Right ventricle myocardium inferior (tissue), 1 donor: Measurements from ENCODE around the gene TRIP13. TPM values are rescaled to one million over a fixed set of nuclear protein-coding genes. Genes with fewer than 3 reads are reported as not detected.

ENCODE experiments used
- ATAC-seq: fragments of 200-7000 bp; cut with Tn5 transposase; one replicate; pipeline ENCODE4 v1.9.1; 2020; ENCODE audit warnings: mild to moderate bottlenecking, moderate library complexity
- DNase-seq: peaks from one replicate; pipeline ENCODE4 v3.0.0; 2021; ENCODE audit errors: missing footprints
- intact Hi-C: fragments of 100-400 bp; cut with DNase I; formaldehyde crosslinking; loops from one replicate; pipeline ENCODE4 v1.11.0; 2022
- total RNA-seq: library from RNA; stranded (reverse); fragmentation: NEBNext Ultra II Directional; extraction: Animal tissue kit (Norgen Biotek cat#: 25700); gene quantifications from one replicate; pipeline ENCODE4 v1.2.1, GENCODE V29; 2021
- donor health status: DM: no; HTN: yes; CAD: no; lungs with severe emphysema.

Gene TRIP13
- total RNA-seq, 1 donor from 2014 or later: 0.38 TPM

GRCh38 chr5:955886-956761, 63.4 kb downstream of the TRIP13 start:
- DNase-seq: no peak
- intact Hi-C loops: no loop called here
- no peak for ATAC-seq

DNA sequence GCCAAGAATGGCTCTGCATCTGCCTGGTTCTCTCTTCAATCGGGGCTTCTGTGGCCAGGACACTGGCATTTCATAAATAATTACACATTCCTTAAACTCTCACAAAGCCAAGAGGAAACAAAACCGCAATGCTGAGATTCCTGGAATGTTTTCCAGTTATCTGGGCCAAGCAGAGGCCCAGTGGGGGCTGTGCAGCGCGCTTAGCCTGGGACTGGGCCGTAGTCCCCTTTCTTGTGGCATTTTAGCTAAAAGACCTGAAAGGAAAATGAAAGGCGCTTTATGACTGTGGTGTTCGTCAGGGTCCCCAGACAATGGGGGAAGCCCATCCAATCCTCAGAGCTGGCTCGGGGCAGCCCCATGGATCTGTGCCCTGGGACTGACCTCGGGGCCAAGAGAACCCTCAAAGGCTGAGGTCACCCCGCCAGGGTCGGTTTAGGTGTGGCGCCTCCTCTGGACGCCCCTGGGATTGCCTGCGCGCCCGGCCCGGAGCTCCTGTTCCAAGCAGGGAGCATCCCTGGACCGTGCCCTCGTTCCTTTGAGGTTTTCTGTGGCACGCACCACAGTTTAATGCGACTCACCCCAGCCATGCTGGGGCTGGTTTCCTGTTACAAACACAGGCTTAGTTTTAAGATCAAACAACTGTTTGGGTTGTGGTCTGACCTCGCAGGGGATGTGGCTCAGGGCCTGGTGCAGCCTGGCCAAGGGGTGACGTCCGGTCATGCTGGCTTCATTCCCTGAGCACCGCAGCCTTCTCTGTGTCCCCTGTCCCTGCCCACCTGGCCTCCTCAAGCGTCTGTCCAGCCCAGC, 64.5 kb downstream of the TRIP13 start:
- intact Hi-C loops: no loop called here
- peak; percentile 27 for ATAC-seq
- DNase-seq: no peak

DNA sequence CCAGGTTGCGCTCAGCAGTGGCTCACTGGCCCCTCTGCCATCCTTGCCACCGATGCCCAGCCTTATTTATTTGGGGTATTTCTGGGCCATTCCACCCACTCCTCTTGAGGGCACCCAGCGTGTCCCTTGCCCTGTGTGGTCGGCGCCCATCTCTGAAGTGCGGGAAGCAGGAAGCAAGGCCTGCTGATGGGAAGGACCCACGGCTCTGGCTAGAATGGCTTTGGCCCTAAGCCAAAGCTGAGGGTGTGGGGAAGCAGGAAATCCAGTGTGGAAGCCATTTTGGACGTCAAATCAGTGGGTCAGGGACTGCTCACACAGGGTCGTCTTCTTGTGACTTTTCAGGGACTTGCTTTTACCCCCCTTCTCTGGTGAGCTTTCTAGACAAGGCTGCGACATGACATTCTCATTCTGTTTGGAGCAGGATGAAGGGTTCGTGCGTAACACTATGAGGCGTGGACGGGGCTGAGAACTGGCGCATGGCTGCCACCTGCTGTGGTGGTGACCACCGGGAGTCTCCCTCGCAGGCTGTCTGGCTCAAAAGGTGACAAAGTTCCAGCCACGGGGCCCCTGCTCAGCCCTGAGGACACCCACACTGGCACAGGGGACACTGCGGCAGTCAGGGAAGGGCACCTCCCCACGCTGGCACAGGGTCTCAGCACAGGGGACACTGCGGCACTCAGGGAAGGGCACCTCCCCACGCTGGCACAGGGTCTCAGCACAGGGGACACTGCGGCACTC, 65.2 kb downstream of the TRIP13 start:
- no peak for ATAC-seq
- no peak for DNase-seq
- intact Hi-C loops: no loop called here

DNA sequence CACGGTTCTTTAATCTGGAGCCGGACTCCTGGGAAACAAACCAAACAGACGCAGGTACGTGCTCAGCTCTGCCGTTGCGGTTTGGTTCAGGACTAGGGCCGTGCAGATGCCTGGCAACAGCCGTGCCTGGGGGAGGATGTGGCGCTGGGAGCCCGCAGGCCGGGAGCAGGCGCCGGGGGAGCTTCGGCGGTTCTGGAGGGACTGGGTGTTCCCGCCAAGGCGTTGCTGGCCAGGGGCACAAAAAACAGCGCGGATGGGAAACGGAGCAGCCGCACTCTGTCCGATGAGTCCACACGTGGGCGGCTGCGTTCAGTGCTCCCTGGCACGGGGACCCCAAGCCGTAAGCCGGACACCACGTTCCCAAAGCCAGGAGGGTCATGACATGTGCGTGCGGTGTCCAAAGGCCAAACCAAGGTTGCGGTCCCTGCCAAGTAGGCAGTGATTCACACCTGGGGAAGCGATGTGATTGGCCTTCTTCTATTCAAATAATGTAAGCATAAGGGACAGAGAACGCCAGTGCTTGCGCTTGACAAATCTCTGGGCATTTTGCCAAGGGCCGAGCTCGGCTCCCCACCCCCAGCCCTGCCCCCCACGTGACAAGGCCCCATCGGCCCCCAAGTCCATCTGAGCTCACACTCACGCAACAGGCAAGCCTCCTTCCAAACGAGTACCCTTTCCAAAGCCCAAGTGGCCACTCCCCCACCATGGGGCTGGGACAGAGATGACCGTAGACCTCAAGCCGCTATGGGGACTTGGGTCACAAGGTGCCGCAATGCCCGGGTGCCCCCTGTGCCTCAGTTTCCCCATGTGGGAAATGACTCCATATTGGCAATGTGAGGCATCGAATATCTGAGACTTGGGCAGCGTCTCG, 66.3 kb downstream of the TRIP13 start:
- intact Hi-C loops: no loop called here
- no peak for DNase-seq
- peak; percentile 26 for ATAC-seq

- ATAC-seq (no peak), DNase-seq (no peak)
- intact Hi-C loops: no loop called here
Observed at GRCh38 chr5:959581-960531, 67.2 kb downstream of the TRIP13 start.

DNA sequence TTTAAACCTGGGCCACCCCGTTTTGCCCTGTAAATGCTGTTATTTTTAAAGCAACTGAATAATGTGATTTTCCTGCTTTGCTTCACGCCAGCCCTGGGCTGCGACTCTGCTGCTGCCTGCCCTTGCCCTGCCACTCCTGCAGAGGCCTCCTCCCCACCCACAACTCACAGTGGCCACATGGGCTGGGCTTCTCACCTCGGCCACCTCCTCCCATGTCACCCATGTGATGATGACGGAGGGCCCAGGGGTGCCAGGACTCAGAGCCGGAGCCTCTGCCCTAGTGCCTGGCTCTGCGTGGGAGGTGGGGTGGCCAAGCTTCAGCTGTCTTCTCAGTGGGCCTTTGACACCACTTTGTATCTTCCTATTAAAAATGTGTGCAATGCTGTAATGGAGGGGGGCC, 67.9 kb downstream of the TRIP13 start:
- no peak for ATAC-seq
- intact Hi-C loops: no loop called here
- no peak for DNase-seq

DNA sequence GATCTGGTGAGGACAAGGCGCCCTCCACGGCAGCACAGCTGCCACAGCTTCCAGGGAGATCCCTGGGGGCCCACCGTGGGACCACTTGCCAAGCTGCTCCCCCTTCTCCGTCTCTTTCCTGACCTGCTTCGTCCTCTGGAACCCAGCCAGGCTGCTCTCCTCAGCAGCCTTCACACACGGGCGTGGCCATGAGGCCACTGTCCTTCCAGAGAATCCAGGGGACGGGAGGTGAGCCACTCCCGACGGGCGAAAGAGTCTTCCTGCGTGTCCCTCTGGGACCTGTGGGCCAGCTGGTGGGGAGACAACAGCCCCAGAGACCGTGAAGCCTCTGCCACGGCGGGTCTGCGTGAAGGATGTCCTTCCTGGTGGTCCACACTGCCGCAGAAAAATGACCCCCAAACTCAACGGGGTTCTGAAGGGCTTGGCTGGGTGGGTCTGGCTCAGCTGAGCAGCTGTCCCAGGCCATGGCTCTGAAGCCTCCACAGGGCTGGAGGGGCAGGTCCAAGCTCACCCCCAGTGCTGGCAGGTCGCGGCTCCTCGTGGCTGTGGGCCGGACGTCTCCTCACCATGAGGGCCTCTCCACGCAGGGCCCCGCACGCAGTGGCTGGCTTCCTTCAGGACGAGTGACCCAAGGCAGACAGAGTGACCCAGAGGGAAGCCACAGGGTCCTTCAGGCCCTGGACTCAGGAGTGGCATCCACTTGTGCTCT, 68.5 kb downstream of the TRIP13 start:
- ATAC-seq (no peak), DNase-seq (no peak)
- intact Hi-C loops: no loop called here

GRCh38 chr5:961711-962240, 69.1 kb downstream of the TRIP13 start:
- intact Hi-C loops: no loop called here
- DNase-seq (no peak), ATAC-seq (no peak)

DNA sequence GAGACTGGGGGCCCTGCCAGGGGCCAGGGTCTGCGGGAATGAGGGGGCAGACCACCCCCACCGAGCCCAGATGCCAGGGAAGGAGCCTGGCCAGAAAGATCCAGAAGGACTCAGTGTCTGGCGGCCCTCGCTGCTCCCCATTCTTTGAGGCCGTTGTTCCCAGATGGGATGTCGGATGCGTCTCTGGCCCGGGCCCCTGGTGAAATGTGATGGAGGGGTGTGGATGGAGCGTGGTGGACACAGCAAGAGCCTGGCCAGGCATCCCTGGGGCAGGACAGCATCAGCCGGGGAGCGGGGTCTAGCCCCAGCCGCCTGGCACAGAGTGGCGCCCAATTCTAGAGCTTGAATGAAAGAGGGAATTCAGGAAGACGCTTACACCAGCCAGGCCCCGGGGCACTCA, 69.7 kb downstream of the TRIP13 start:
- ATAC-seq (no peak), DNase-seq (no peak)
- intact Hi-C loops: no loop called here

- DNase-seq (no peak), ATAC-seq (no peak)
- intact Hi-C loops: no loop called here
Observed at GRCh38 chr5:962801-963200, 70.1 kb downstream of the TRIP13 start.

DNA sequence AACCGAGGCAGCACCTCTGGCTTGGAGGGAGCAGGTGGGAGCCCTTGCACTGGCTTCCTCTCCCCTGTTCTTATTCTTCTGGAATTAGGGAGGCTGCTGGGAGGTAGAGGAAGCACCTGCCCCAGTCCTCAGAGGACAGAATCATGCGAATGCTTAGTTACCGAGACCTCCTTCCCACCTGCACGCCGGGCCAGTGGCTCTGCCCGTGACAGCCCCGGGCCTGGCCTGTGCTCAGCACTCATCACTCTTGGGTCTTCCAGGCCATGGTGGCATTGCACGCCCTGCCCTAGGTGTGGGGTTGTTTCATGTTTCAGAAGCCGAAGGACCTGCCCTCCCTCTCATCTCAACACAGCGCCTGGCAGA, 70.6 kb downstream of the TRIP13 start:
- ATAC-seq: no peak
- no peak for DNase-seq
- intact Hi-C loops: no loop called here

DNA sequence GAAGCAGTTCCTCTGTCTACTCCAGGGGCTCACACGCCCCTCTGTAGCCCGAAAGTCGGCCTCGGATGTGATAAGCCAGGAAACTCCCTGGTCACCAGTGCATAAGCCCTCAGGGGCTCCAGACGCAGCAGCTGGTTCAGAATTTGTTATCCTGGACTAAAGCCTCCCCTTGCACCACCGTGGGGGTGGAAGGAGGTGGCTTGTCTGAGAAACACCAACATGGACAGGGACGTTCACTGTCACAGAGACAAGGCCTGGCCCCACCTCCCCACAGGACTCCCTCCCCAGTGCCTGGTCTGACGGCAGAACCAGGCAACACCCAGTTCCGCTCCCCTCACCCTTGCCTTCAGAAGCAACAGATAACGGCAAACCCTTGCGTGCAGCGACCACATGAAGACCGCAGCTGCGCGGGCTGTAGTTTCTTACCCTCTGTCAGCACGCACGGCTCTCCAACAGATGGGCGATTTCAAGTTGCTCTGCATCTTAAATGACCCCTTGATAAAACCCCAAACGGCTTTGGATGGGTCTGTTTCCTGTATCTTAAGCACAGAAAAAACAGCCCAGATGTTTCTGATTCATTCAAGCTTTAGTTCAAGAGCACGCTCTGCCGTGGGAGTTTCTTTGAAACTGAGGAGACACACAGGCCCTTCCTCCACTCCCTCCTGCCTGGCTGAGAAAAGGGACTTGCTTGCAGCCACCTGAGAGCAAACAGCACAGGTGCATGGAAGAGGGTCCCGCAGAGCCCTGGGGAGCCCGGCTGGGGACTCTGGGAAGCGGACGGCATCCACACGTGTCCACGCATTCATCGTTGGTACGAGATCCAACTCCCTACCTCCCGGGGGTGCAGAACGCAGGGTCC, 71.2 kb downstream of the TRIP13 start:
- peak; percentile 81 for ATAC-seq
- intact Hi-C loops: no loop called here
- no peak for DNase-seq

GRCh38 chr5:964821-965220, 72.1 kb downstream of the TRIP13 start:
- intact Hi-C loops: no loop called here
- ATAC-seq (no peak), DNase-seq (no peak)

DNA sequence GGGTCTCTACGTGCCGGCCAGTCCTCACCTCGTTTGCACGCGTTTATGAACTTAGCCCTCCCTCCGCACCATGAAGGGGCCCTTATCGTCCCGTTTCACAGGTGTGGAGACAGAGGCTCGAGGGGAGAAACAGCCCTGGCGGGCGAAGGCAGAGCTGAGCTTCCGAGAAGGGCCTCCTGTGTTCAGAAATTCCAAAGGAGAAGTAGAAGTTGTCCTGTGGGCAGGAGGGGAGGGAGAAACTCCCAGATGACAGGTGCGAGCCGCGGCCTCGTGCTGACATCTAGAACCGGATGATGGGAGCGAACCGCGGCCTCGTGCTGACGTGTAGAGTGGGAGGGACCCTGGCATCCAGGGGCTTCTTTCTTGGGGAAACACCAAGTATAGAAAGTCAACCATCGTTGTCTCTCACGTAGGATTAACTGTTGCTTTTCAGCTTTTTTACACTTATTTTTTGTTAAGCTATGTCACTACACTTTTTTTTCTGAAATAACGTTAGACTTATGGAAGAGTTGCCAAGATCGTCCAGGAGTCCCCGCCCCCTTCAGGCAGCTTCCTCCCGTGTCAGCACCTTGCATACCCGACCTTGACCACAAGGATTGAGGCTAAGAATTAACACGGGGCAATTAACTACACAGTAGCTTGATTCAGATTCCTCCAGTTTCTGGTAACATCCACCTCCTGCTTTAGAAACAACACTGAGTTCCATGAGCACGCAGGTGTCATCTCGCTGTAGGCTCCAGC, 73.1 kb downstream of the TRIP13 start:
- ATAC-seq (no peak), DNase-seq (no peak)
- intact Hi-C loops: no loop called here

GRCh38 chr5:966345-966710, 73.6 kb downstream of the TRIP13 start:
- DNase-seq: no peak
- intact Hi-C loops: no loop called here
- ATAC-seq: no peak
